ENCODE measurements around the gene TSPAN15.
"Not testable (repeated sequence)": the region's sequence is repeated elsewhere in the genome, so short reads cannot be mapped to it uniquely, and the experiment has no call there.

DNA sequence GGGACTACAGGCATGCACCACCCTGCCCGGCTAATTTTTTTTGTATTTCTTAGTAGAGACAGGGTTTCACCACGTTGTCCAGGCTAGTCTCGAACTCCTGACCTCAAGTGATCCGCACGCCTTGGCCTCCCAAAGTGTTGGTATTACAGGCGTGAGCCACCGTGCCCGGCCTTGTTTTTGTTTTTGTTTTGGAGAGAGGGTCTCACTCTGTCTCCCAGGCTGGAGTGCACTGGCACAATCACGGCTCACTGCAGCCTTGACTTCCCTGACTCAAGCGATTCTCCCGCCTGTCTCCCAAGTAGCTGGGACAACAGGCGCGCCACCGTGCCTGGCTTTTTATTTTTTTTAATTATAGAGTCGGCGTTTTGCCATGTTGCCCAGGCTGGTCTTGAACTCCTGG is 870 bp upstream of the TSPAN15 start:
- TF ChIP-seq, protein P1, sequence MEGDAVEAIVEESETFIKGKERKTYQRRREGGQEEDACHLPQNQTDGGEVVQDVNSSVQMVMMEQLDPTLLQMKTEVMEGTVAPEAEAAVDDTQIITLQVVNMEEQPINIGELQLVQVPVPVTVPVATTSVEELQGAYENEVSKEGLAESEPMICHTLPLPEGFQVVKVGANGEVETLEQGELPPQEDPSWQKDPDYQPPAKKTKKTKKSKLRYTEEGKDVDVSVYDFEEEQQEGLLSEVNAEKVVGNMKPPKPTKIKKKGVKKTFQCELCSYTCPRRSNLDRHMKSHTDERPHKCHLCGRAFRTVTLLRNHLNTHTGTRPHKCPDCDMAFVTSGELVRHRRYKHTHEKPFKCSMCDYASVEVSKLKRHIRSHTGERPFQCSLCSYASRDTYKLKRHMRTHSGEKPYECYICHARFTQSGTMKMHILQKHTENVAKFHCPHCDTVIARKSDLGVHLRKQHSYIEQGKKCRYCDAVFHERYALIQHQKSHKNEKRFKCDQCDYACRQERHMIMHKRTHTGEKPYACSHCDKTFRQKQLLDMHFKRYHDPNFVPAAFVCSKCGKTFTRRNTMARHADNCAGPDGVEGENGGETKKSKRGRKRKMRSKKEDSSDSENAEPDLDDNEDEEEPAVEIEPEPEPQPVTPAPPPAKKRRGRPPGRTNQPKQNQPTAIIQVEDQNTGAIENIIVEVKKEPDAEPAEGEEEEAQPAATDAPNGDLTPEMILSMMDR (IDR thresholded peaks at IDR 0.05) = not testable (repeated sequence)
- not testable (repeated sequence) for TF ChIP-seq POLR2A (IDR thresholded peaks at IDR 0.05)

Data from testis (tissue), 2 donors.